Neuronal stem cell (in vitro differentiated cells): Measurements from ENCODE around the gene BNC1.

ENCODE experiments used
- DNase-seq: peaks from one replicate; pipeline ENCODE4 v3.0.0-alpha.2; 2013; ENCODE audit warnings: low spot score
- H2AFZ ChIP-seq: one replicate; pipeline ENCODE4 v1.6.1; 2013; ENCODE audit warnings: mild to moderate bottlenecking, low read length, inconsistent platforms
- H2AK5ac ChIP-seq: 2 replicates; pipeline ENCODE4 v1.6.1; 2013; ENCODE audit warnings: low read depth, mild to moderate bottlenecking, inconsistent platforms, low read length, moderate library complexity, mixed read lengths
- H2BK120ac ChIP-seq: 2 replicates; pipeline ENCODE4 v1.6.1; 2013; ENCODE audit warnings: low read depth, mild to moderate bottlenecking, inconsistent platforms, low read length, moderate library complexity, mixed read lengths
- H2BK12ac ChIP-seq: one replicate; pipeline ENCODE4 v1.6.1; 2013; ENCODE audit warnings: low read length, inconsistent platforms
- H2BK15ac ChIP-seq: 2 replicates; pipeline ENCODE4 v1.6.1; 2013; ENCODE audit warnings: mild to moderate bottlenecking, low read length, inconsistent platforms, mixed read lengths
- H2BK5ac ChIP-seq: one replicate; pipeline ENCODE4 v1.6.1; 2013; ENCODE audit warnings: inconsistent platforms, mild to moderate bottlenecking, low read length, moderate library complexity
- H3K14ac ChIP-seq: one replicate; pipeline ENCODE4 v1.6.1; 2013; ENCODE audit warnings: low read length, inconsistent platforms
- H3K18ac ChIP-seq: 2 replicates; pipeline ENCODE4 v1.6.1; 2013; ENCODE audit warnings: low read length, inconsistent platforms
- H3K23ac ChIP-seq: 2 replicates; pipeline ENCODE4 v1.6.1; 2013; ENCODE audit warnings: low read depth, mild to moderate bottlenecking, mixed read lengths, low read length, inconsistent platforms; ENCODE audit not compliant: poor library complexity
- H3K27ac ChIP-seq: replicated peaks from 3 replicates; pipeline ENCODE4 v1.5.1; 2013; ENCODE audit warnings: low read length, inconsistent platforms
- H3K27me3 ChIP-seq, 3 experiments: 2 replicates each; pipeline ENCODE4 v1.6.1; 2013; ENCODE audit warnings: low read length in 3 of 3, mild to moderate bottlenecking in 2 of 3, inconsistent platforms in 1 of 3, low read depth in 1 of 3, mixed read lengths in 1 of 3, moderate library complexity in 1 of 3; ENCODE audit not compliant: control insufficient read depth in 3 of 3, insufficient read depth in 3 of 3
- H3K36me3 ChIP-seq, 2 donors: replicated peaks in 1 of 2; 2 replicates each; pipeline ENCODE4 v1.6.1; 2013; ENCODE audit warnings: low read length in 2 of 2; ENCODE audit not compliant: control insufficient read depth in 2 of 2, insufficient read depth in 2 of 2
- H3K4ac ChIP-seq: 2 replicates; pipeline ENCODE4 v1.6.1; 2013; ENCODE audit warnings: inconsistent platforms, mild to moderate bottlenecking, low read length, moderate library complexity
- H3K4me1 ChIP-seq, 2 donors: 1 replicate in 1 of 2; 2 replicates in 1 of 2; pipeline ENCODE4 v1.6.1; 2013; ENCODE audit warnings: low read length in 2 of 2, low read depth in 1 of 2; ENCODE audit not compliant: control insufficient read depth in 2 of 2, insufficient read depth in 1 of 2
- H3K4me2 ChIP-seq: one replicate; pipeline ENCODE4 v1.6.1; 2013; ENCODE audit warnings: mild to moderate bottlenecking, low read length, inconsistent platforms; ENCODE audit not compliant: insufficient read depth, poor library complexity, severe bottlenecking
- H3K4me3 ChIP-seq, 2 donors: 2 replicates each; pipeline ENCODE4 v1.5.1; 2013; ENCODE audit warnings: low read length in 2 of 2, mild to moderate bottlenecking in 2 of 2, inconsistent platforms in 1 of 2, moderate library complexity in 1 of 2
- H3K79me1 ChIP-seq: one replicate; pipeline ENCODE4 v1.6.1; 2013; ENCODE audit warnings: low read depth, mild to moderate bottlenecking, inconsistent platforms, low read length, moderate library complexity
- H3K9ac ChIP-seq: one replicate; pipeline ENCODE4 v1.6.1; 2013; ENCODE audit warnings: mild to moderate bottlenecking, low read depth, low read length, inconsistent platforms; ENCODE audit not compliant: poor library complexity
- H3K9me3 ChIP-seq, 2 donors: replicated peaks in 1 of 2; 2 replicates each; pipeline versions ENCODE3 to v1.6.1; 2013; ENCODE audit warnings: low read length in 2 of 2, mild to moderate bottlenecking in 2 of 2, inconsistent platforms in 1 of 2, low read depth in 1 of 2, mixed read lengths in 1 of 2, moderate library complexity in 1 of 2; ENCODE audit not compliant: control insufficient read depth in 2 of 2, insufficient read depth in 1 of 2
- H4K8ac ChIP-seq: one replicate; pipeline ENCODE4 v1.6.1; 2013; ENCODE audit warnings: low read depth, mild to moderate bottlenecking, inconsistent platforms, low read length, moderate library complexity
- H4K91ac ChIP-seq: one replicate; pipeline ENCODE4 v1.6.1; 2013; ENCODE audit warnings: low read length, low read depth, mild to moderate bottlenecking, inconsistent platforms; ENCODE audit not compliant: poor library complexity
- WGBS, 2 donors: extraction: QIAGEN DNeasy Blood & Tissue Kit; methylation state at CpG; one replicate each; pipeline ENCODE4 v1.1.7; 2013; ENCODE audit warnings: missing lambda C conversion rate in 2 of 2, mixed read lengths in 1 of 2; ENCODE audit not compliant: insufficient read length in 2 of 2, insufficient replicate concordance in 1 of 2; ENCODE audit errors: extremely low coverage in 2 of 2; 5-methylcytosine and 5-hydroxymethylcytosine counted together

BNC1 gene

DNA sequence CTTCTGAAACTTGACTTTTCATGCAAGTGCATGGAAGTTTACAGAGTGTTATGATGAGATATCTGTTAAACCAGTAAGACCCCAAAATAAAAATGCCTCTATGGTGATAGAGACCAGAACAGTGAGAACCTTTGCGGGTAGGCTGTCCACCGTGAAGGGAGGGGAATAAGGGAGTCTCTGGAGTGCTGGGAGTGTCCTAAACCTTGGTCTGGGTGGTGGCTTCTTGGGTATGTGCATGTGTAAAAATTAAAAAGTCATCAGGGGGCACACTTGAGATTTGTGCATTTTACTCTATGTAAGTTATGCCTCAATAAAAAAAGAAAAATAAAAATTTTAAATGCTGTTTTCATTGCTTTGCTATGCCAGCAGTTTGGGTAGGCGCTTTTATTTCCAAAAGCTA lies 38.2 kb upstream of the BNC1 start:
- Histone ChIP-seq H2BK5ac (no peak overlapping the region), H3K9me3 (no peaks in the 10 kb centered on the region), H3K23ac (no peak overlapping the region), H3K36me3 (no peaks in the 10 kb centered on the region), H2AFZ (no peak overlapping the region), H2BK15ac (no peak overlapping the region), H3K4me2 (no peak overlapping the region), H3K79me1 (no peaks in the 10 kb centered on the region), H3K4ac (no peak overlapping the region), H4K91ac (no peak overlapping the region), H3K27ac (no peak overlapping the region), H2BK120ac (no peak overlapping the region), H2AK5ac (no peak overlapping the region), H3K4me3 (no peak overlapping the region), H3K4me1 (peaks cover 0 to 3% of the 10 kb centered on the region in 2 donors), H3K18ac (no peak overlapping the region), H3K27me3 (peaks cover 0 to 3% (median 0%) of the 10 kb centered on the region in 3 experiments), H3K9ac (no peak overlapping the region), H3K14ac (no peak overlapping the region), H4K8ac (no peak overlapping the region), H2BK12ac (no peak overlapping the region)
- no peak for DNase-seq
- no CpG with 5 or more reads among the region's 3 CpGs for WGBS, 2 donors

GRCh38 chr15:83322061-83322460 lies 37.6 kb upstream of the BNC1 start:
- H3K4me1 ChIP-seq = peaks cover 0 to 3% of the 10 kb centered on the region in 2 donors
- no peak overlapping the region for H3K14ac ChIP-seq
- H2BK120ac ChIP-seq = no peak overlapping the region
- H2AFZ ChIP-seq = no peak overlapping the region
- no peak overlapping the region for H3K18ac ChIP-seq
- no peak overlapping the region for H2BK15ac ChIP-seq
- no peak overlapping the region for H3K27ac ChIP-seq
- H2BK12ac ChIP-seq = no peak overlapping the region
- H4K91ac ChIP-seq = no peak overlapping the region
- no peak overlapping the region for H3K4me2 ChIP-seq
- DNase-seq = no peak
- H3K4ac ChIP-seq = no peak overlapping the region
- no CpG with 5 or more reads among the region's 6 CpGs for WGBS, 2 donors
- no peak overlapping the region for H3K9ac ChIP-seq
- no peaks in the 10 kb centered on the region for H3K79me1 ChIP-seq
- no peaks in the 10 kb centered on the region for H3K9me3 ChIP-seq
- no peak overlapping the region for H4K8ac ChIP-seq
- no peak overlapping the region for H3K4me3 ChIP-seq
- H3K27me3 ChIP-seq = peaks cover 0 to 3% (median 0%) of the 10 kb centered on the region in 3 experiments
- no peak overlapping the region for H2AK5ac ChIP-seq
- no peaks in the 10 kb centered on the region for H3K36me3 ChIP-seq
- no peak overlapping the region for H3K23ac ChIP-seq
- H2BK5ac ChIP-seq = no peak overlapping the region

GRCh38 chr15:83320844-83321243 lies 36.4 kb upstream of the BNC1 start:
- H3K4ac ChIP-seq = no peak overlapping the region
- no peak overlapping the region for H3K4me2 ChIP-seq
- peaks cover 0 to 3% (median 0%) of the 10 kb centered on the region in 3 experiments for H3K27me3 ChIP-seq
- DNase-seq = no peak
- no peak overlapping the region for H3K14ac ChIP-seq
- H3K27ac ChIP-seq = no peak overlapping the region
- no peak overlapping the region for H2AK5ac ChIP-seq
- no peak overlapping the region for H3K9ac ChIP-seq
- no peaks in the 10 kb centered on the region for H3K79me1 ChIP-seq
- H2BK5ac ChIP-seq = no peak overlapping the region
- no peaks in the 10 kb centered on the region for H3K36me3 ChIP-seq
- no peak overlapping the region for H2AFZ ChIP-seq
- no peak overlapping the region for H2BK12ac ChIP-seq
- no peak overlapping the region for H4K91ac ChIP-seq
- no peak overlapping the region for H3K23ac ChIP-seq
- no peak overlapping the region for H2BK120ac ChIP-seq
- peaks cover 0 to 3% of the 10 kb centered on the region in 2 donors for H3K4me1 ChIP-seq
- H4K8ac ChIP-seq = no peak overlapping the region
- no peaks in the 10 kb centered on the region for H3K9me3 ChIP-seq
- no peak overlapping the region for H2BK15ac ChIP-seq
- H3K4me3 ChIP-seq = no peak overlapping the region
- no peak overlapping the region for H3K18ac ChIP-seq

- no CpG with 5 or more reads among the region's 4 CpGs for WGBS, 2 donors
- Histone ChIP-seq H3K27ac (no peak overlapping the region), H3K27me3 (peaks cover 0 to 3% (median 0%) of the 10 kb centered on the region in 3 experiments)
Observed at GRCh38 chr15:83320404-83320803, 35.9 kb upstream of the BNC1 start.

More at GRCh38 chr15:83320404-83320803, 35.9 kb upstream of the BNC1 start:
- Histone ChIP-seq H3K14ac (no peak overlapping the region), H3K23ac (no peak overlapping the region), H4K8ac (no peak overlapping the region), H4K91ac (no peak overlapping the region), H3K9ac (no peak overlapping the region), H3K4ac (no peak overlapping the region), H2AFZ (no peak overlapping the region), H2BK12ac (no peak overlapping the region), H3K4me3 (no peak overlapping the region), H2BK15ac (no peak overlapping the region), H3K79me1 (no peaks in the 10 kb centered on the region), H3K9me3 (no peaks in the 10 kb centered on the region), H2BK120ac (no peak overlapping the region), H2AK5ac (no peak overlapping the region), H3K4me1 (peaks cover 0 to 3% of the 10 kb centered on the region in 2 donors), H3K18ac (no peak overlapping the region), H2BK5ac (no peak overlapping the region), H3K36me3 (no peaks in the 10 kb centered on the region), H3K4me2 (no peak overlapping the region)
- DNase-seq = no peak
